ENCODE results near the gene CEMIP2. TPM values are rescaled to one million over a fixed set of nuclear protein-coding genes. Genes with fewer than 3 reads are reported as not detected.

CEMIP2 gene
- total RNA-seq, 4 donors from 2014 or later = 7.4 to 50.7 (median 30.5) TPM

DNA sequence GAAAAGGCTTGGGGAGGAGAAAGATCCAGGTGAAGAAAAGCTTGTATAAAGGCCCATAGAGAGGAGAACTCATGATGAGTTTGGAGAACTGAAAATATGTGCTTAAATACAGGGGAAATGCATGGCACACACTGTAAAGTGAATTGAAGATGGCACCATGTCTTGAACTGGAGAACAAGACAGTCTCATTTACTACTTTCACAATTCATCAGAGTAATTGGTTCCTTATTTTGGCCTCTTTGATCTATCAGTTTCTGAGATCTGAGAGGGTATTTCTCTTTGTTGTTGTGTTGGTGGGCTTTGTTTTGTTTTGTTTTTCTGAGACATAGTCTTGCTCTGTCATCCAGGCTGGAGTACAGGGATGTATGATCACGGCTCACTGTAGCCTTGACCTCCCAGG is 98.2 kb downstream of the CEMIP2 start:
- Histone ChIP-seq H3K4me3 (no peak overlapping the region), H3K9me3 (no peaks in the 10 kb centered on the region), H3K4me1 (no peaks in the 10 kb centered on the region), H3K27ac (no peak overlapping the region), H3K27me3 (no peaks in the 10 kb centered on the region), H3K36me3 (no peaks in the 10 kb centered on the region)
- intact Hi-C loops (cut with DNase I; ENCODE audit: low total_unique reads) = no loop called here
- no peak for DNase-seq
- TF ChIP-seq POLR2A (IDR thresholded peaks at IDR 0.05) = no peak
- TF ChIP-seq, protein P1, sequence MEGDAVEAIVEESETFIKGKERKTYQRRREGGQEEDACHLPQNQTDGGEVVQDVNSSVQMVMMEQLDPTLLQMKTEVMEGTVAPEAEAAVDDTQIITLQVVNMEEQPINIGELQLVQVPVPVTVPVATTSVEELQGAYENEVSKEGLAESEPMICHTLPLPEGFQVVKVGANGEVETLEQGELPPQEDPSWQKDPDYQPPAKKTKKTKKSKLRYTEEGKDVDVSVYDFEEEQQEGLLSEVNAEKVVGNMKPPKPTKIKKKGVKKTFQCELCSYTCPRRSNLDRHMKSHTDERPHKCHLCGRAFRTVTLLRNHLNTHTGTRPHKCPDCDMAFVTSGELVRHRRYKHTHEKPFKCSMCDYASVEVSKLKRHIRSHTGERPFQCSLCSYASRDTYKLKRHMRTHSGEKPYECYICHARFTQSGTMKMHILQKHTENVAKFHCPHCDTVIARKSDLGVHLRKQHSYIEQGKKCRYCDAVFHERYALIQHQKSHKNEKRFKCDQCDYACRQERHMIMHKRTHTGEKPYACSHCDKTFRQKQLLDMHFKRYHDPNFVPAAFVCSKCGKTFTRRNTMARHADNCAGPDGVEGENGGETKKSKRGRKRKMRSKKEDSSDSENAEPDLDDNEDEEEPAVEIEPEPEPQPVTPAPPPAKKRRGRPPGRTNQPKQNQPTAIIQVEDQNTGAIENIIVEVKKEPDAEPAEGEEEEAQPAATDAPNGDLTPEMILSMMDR (IDR thresholded peaks at IDR 0.05) = no peak

DNA sequence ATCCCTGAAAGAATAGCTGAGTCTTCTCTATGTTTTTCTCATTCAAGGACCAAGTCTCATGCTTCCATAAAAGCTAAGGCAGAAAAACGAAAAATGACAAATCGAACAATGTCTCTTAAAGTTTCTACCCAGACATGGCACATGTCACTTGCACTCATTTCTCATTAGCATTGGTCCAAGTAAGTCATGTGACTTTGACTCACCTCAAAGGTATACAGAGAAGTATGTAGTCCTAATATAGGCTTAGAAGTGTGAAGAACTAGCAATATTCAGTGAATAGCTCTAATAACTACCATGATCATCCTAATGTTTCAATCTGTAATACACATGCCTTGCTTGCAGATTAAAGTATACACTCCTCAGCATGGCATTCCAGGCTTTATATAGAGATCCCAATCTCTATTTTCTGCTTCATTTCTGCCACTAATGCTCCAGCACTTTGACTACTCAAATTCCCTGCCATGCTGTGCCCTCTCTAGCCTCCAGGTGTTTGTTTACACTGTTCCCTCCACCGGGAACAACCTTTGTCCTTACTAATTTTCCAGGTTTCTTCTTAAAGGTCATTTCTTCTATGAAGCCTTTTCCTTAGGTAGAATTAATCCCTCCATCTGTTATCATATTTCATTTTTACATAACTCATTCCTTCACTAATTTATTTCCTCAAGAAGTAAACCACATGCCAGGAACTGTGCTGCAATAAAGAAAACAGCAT is 98.9 kb downstream of the CEMIP2 start:
- intact Hi-C loops (cut with DNase I; ENCODE audit: low total_unique reads) = no loop called here
- H3K36me3 ChIP-seq = no peaks in the 10 kb centered on the region
- no peak overlapping the region for H3K27ac ChIP-seq
- TF ChIP-seq POLR2A (IDR thresholded peaks at IDR 0.05) = no peak
- TF ChIP-seq, protein P1 (IDR thresholded peaks at IDR 0.05) = no peak
- no peaks in the 10 kb centered on the region for H3K9me3 ChIP-seq
- DNase-seq = no peak
- no peaks in the 10 kb centered on the region for H3K27me3 ChIP-seq
- H3K4me3 ChIP-seq = no peak overlapping the region
- no peaks in the 10 kb centered on the region for H3K4me1 ChIP-seq

DNA sequence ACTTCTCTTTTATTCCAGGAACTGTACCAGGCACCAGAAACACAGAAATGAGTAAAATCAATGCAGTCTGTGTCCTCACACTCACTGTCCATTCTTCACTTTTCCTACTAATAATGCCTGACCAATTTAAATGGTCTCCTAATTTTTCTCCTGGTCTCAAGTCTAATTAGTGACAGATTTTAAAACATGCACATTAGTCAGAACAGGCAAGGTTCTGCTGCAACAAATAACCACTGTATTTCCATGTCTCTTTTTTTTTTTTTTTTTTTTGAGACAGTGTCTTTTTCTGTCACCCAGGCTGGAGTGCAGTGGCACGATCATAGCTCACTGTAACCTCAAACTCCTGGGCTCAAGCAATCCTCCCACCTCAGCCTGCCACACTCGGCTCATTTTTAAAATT is 99.6 kb downstream of the CEMIP2 start:
- Histone ChIP-seq H3K27me3 (no peaks in the 10 kb centered on the region), H3K4me1 (no peaks in the 10 kb centered on the region), H3K36me3 (no peaks in the 10 kb centered on the region), H3K4me3 (no peak overlapping the region), H3K27ac (no peak overlapping the region), H3K9me3 (no peaks in the 10 kb centered on the region)
- intact Hi-C loops (cut with DNase I; ENCODE audit: low total_unique reads) = no loop called here
- TF ChIP-seq, protein P1 (IDR thresholded peaks at IDR 0.05) = no peak
- no peak for TF ChIP-seq POLR2A (IDR thresholded peaks at IDR 0.05)
- no peak for DNase-seq

DNA sequence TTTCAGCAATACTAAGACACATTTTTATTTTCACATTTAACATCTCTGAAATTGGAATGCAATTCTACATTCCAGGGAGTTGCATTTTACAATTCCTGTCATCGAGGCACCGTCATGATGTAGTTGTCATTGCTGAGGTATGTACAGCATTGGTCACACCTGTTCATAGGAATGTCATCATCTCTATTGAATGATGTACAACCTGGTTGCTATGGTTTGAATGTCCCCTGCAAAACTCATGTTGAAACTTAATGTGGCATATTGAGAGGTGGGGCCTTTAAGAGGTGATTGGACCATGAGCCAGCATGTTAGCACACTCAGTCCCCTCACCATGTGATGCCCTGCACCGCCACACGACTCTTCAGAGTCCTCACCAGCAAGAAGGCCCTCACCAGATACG is 103.1 kb downstream of the CEMIP2 start:
- Histone ChIP-seq H3K9me3 (no peaks in the 10 kb centered on the region), H3K4me3 (no peak overlapping the region), H3K27ac (no peak overlapping the region), H3K36me3 (no peaks in the 10 kb centered on the region), H3K27me3 (no peaks in the 10 kb centered on the region), H3K4me1 (no peaks in the 10 kb centered on the region)
- TF ChIP-seq, protein P1 (IDR thresholded peaks at IDR 0.05) = no peak
- TF ChIP-seq POLR2A (IDR thresholded peaks at IDR 0.05) = no peak
- intact Hi-C loops (cut with DNase I; ENCODE audit: low total_unique reads) = no loop called here
- DNase-seq = no peak

DNA sequence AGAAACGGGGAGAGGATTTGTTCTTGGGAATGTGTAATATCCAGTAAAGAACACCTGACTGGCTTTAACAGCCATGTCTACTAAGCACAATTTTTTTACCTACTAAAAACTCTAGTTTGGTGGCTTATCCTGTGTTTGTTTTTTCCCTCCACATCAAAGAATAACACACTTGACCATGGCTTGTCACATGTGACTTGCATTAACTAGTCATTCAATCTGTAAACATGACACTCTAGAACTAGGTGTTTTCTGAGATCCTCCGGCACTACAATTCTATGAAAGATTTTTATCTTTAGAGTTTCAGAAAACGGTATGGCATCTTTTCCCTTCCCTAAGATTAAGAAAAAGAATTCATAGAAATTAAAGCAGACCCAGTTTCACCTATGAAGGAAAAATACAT is 103.7 kb downstream of the CEMIP2 start:
- H3K4me3 ChIP-seq = no peak overlapping the region
- H3K4me1 ChIP-seq = no peaks in the 10 kb centered on the region
- intact Hi-C loops (cut with DNase I; ENCODE audit: low total_unique reads) = no loop called here
- no peaks in the 10 kb centered on the region for H3K9me3 ChIP-seq
- H3K36me3 ChIP-seq = no peaks in the 10 kb centered on the region
- no peak overlapping the region for H3K27ac ChIP-seq
- no peak for TF ChIP-seq POLR2A (IDR thresholded peaks at IDR 0.05)
- TF ChIP-seq, protein P1 (IDR thresholded peaks at IDR 0.05) = no peak
- DNase-seq = no peak
- no peaks in the 10 kb centered on the region for H3K27me3 ChIP-seq

All from uterus (tissue), 4 donors.